Left hindlimb (tissue), 1 donor: ENCODE measurements around the gene UST.
"Not testable (repeated sequence)": the region's sequence is repeated elsewhere in the genome, so short reads cannot be mapped to it uniquely, and the experiment has no call there.

Experiments used
- DNase-seq: peaks from one replicate; pipeline ENCODE4 v3.0.0-alpha.2; 2018

The UST gene

DNA sequence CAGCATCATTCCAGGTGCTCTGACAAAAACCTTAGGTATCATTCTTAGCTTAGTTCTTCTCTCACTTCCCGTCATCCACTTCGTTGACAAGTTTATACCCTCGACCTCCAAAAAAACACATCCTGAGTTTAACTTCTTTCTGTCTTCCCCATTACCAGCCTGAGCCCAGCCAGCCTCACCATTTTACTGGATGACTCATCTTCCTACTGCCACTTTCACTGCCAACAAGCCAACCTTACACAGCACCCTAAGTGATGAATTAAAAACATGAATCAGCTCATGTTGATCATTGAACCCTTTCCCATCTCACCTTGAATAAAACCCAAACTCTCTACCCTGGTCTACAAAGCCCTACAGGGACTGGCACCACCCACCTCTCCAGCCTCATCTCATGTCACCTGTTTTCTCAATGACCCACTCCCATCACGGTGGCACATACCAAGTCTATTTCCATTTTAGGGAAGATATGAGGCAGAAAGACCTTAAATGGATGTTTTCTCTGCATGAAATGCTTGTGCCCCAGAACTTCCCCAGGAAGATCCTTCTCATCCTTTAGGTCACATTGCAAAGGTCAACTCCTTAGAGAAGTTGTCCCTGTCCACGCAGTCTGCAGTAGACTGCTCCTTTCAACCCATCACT lies 9.9 kb upstream of the UST start:
- no peak for DNase-seq

- no peak for DNase-seq
Measured at GRCh38 chr6:148737806-148738205, 9.0 kb upstream of the UST start.

DNA sequence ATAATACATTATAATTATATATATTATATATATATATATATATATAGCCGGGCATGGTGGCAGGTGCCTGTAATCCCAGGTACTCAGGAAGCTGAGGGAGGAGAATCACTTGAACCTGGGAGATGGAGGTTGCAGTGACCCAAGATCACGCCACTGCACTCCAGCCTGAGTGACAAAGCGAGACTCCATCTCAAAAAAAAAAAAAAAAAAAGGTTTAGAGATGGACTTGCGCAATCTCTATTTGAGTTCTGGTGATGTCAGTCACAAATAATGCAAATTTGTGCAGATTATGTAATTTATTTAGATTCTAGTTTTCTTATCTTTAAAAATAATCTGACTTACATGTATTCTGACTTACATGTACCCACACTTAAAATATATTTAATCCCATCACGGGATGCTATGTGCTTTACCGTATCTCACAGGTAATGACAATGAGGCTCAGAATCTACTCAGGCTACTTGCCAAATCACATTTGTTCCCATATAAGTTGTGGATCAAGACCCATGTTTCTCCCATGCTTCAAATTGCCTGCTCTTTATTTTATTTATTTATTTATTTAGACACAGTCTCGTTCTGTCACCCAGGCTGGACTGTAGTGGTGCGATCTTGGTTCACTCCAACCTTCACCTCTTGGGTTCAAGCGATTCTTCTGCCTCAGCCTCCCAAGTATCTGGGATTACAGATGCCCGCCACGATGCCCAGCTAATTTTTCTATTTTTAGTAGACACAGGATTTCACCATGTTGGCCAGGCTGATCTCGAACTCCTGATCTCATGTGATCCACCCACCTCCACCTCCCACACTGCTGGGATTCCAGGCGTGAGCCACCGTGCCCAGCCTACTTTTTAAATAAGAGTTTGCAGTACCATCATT lies 7.6 kb upstream of the UST start:
- no peak for DNase-seq

- DNase-seq = no peak
Measured at GRCh38 chr6:148739822-148740128, 7.1 kb upstream of the UST start.

DNA sequence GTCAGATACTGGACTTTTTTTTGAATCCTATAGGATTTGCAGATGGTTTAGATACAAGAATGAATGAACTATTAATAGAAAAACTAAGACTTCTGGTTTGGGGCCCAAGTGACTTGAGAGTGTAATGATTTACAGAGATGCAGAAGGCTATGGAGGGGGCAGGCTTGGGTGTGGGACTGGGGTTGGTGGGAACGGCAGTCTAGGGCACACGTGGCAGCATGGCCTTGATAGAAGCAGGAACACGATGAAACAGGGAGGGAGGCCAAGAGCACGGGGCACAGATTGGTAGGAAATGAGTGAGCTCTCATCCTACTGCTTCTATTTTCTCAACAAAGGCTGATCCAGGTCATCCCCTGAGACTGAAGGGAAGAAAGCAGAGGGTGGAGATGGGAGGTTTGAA lies 3.4 kb upstream of the UST start:
- DNase-seq = no peak

GRCh38 chr6:148745926-148746325 lies 904 bp upstream of the UST start:
- no peak for DNase-seq

GRCh38 chr6:148747145-148747470 lies 278 bp downstream of the UST start:
- no peak for DNase-seq

GRCh38 chr6:148747471-148748165 lies 788 bp downstream of the UST start:
- DNase-seq = peak; percentile 61

GRCh38 chr6:148749674-148750073 lies 2.8 kb downstream of the UST start:
- DNase-seq = no peak

GRCh38 chr6:148750838-148751792 lies 4.3 kb downstream of the UST start:
- DNase-seq = no peak

- no peak for DNase-seq
Measured at GRCh38 chr6:148751793-148752170, 5.0 kb downstream of the UST start.

DNA sequence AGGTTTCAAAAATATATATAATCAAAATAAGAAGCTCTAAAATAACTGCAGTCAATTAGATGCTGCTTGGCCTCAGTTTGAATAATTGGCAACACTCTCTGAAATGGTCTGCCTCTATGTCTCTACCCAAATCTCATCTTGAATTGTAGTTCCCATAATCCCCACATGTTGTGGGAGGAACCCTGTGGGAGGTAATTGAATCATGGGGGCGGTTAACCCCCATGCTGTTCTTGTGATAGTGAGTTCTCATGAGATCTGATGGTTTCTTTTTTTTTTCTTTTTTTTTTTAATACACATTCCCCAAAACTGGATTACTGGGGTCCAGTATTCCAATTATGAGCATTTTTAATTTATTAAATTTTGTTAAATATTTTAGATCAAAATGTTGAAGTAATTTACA lies 8.5 kb downstream of the UST start:
- not testable (repeated sequence) for DNase-seq

GRCh38 chr6:148757944-148758480 lies 11.2 kb downstream of the UST start:
- no peak for DNase-seq

DNA sequence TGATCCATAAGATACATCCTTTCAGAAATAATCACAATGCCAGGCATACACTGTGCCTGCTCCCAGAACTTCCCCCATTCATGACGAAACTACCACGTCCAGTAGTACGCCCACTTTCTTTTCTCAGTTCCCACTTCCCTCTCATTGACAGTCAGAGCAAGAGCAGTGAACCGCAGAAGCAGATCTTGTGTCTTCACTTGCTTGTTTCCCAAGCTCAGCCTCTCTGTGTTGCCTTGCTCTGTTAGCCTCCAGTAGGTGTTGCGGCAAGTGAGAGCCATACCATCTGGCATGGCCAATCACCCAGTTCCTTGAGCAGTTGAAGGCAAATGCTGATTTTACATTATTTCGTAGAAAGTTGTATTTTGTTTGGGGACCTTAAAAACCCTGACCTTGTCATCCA lies 11.7 kb downstream of the UST start:
- no peak for DNase-seq

- DNase-seq = no peak
Measured at GRCh38 chr6:148760258-148760534, 13.4 kb downstream of the UST start.

DNA sequence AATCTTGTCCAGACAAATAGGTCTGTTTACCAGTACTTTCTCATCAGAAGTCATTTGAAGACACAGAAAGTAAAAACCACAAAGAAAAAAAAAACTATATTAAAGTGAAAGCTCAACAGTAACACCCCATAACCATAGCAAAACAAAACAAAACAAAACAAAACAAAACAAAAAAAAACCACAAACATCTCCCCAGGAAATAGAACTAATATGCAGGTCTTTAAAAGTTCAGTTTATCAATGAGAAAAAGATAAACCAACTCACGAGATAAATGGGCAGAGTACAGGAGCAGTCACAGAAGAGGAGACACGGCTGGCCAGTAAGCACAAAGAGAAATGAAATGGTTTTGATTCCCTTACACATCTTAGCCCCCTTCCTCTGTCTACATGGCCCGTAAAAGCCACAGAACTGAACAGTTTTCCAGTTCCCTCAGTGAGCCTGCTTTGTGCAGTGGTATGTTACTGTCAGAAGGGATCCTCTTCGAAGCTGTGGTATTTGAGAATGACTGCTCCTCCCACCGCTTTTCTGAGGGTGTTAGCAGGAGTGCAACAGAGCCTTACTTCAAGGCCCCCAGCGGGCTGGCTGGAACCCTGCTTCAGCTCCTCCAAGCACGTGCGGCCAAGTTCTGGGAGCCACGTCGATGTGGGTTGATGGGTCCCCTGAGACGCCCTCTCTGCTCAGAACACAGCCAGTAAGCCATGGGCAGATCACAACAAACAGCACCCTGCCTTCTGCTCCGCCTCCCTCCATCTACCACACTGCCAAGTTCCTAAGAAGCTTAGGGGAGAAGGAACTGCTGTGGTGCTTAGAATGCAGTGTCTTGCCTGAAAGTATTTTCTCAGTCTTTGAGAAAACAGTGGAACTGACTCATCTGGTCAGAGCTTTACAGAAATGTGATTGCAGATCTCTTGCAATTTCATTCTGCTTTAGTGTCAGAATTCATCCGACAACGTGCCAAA lies 14.0 kb downstream of the UST start:
- peak; percentile 84 for DNase-seq

- no peak for DNase-seq
Measured at GRCh38 chr6:148761527-148762011, 14.7 kb downstream of the UST start.

GRCh38 chr6:148762231-148762630 lies 15.4 kb downstream of the UST start:
- DNase-seq = no peak

DNA sequence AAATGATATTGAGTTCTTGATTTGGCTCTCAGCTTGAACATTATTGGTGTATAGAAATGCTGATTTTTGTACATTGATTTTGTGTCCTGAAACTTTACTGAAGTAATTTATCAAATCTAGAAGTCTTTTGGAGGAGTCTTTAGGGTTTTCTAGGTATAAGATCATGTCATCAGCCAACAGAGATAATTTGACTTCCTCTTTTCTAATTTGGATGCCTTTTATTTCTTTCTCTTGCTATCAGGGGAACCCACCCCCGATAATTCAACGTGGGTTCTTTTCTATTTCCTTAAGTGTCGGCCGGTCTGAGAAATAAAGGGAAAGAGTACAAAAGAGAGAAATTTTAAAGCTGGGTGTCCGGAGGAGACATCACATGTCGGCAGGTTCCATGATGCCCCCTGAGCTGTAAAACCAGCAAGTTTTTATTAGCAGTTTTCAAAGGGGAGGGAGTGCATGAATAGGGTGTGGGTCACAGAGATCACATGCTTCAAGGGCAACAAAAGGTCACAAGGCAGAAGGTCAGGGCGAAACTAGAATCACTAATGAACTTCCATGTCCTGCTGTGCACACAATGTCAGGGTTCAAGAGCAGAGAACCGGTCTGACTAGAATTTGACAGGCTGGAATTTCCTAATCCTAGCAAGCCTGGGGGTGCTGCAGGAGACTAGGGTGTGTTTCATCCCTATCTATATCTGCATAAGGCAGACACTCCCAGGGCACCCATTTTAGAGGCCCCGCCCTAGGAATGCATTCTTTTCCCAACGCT lies 17.6 kb downstream of the UST start:
- DNase-seq = not testable (repeated sequence)

DNA sequence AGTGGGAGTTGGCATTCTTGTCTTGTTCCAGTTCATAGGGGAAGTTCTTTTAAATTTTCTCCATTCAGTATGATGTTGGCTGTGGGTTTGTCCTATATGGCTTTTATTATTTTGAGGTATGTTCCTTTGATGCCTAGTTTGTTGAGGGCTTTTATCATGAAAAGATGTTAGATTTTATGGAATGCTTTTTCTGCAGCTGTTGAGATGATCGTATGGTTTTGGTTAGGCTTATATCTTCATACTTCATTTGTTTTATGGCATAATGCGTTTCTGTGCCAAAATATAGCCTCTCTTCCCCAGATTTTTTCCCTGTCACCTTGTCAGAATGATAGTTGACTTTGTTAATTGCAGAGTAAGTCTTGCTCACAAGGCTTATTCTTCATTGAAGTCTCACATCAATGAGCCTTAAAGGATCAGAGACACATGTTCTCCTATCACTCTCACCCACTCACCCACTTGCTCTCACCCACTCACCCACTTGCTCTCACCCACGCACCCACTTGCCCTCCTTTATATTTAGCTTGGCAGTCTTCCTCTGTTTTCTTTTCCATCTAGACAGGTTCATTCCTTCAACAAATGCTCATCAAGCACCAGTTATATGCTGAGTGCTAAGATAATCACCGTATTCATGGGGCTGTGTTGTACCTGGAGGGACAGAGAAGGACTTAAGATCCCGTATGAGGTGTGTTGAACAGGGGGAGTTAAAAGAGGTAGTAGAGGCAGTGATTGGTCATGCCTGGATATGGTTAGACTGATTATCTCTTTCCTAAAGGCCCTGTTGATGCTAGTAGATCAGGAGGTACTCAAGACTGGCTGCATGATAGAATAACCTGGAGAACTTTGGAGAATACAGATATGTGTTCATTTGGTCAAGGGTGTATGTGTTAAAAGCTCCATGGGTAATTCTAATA lies 19.3 kb downstream of the UST start:
- DNase-seq = no peak
